HG03139 (cell line): ENCODE results near the gene LGALS9.
"Not testable (repeated sequence)": the region's sequence is repeated elsewhere in the genome, so short reads cannot be mapped to it uniquely, and the experiment has no call there.

Source experiments
- ATAC-seq: cut with Tn5 transposase; IDR thresholded peaks from one replicate; pipeline ENCODE4 v1.9.1; 2021; ENCODE audit not compliant: unreplicated experiment

The LGALS9 gene

GRCh38 chr17:27671591-27671910, 40.6 kb downstream of the LGALS9 start:
- ATAC-seq: no peak

- not testable (repeated sequence) for ATAC-seq
Measured at GRCh38 chr17:27671977-27672480, 41.0 kb downstream of the LGALS9 start.

- no peak for ATAC-seq
Measured at GRCh38 chr17:27674335-27674734, 43.3 kb downstream of the LGALS9 start.

- ATAC-seq: no peak
Measured at GRCh38 chr17:27677191-27677590, 46.2 kb downstream of the LGALS9 start.

- not testable (repeated sequence) for ATAC-seq
Measured at GRCh38 chr17:27686322-27686721, 55.3 kb downstream of the LGALS9 start.

- ATAC-seq: no peak
Measured at GRCh38 chr17:27690882-27691281, 59.9 kb downstream of the LGALS9 start.

GRCh38 chr17:27695254-27695814, 64.3 kb downstream of the LGALS9 start:
- not testable (repeated sequence) for ATAC-seq
